ENCODE measurements around the gene CAPN13.

GRCh38 chr2:30709516-30709915 lies 97.7 kb downstream of the CAPN13 start:
- TF ChIP-seq CTCF (IDR thresholded peaks at IDR 0.05) = no peak
- no peak for TF ChIP-seq EP300 (IDR thresholded peaks at IDR 0.05)

Data from stomach (tissue), 4 donors.